K562 (cell line): ENCODE results near the gene MEIG1. TPM values are rescaled to one million over a fixed set of nuclear protein-coding genes. Genes with fewer than 3 reads are reported as not detected.
A peak's percentile ranks its signal among the peaks of the same experiment; 100 is the strongest.

Experiments
- ARNT ChIP-seq, 2 experiments: fragments of 450-650 bp; IDR thresholded peaks; 2 replicates each; pipeline ENCODE4 v1.6.1; 2016; ENCODE audit warnings: mild to moderate bottlenecking in 1 of 2
- BRD9 ChIP-seq: fragments of 450-650 bp; IDR thresholded peaks from 2 replicates; pipeline ENCODE4 v1.6.1; 2018; ENCODE audit warnings: low read depth; ENCODE audit not compliant: partially characterized antibody
- C11orf30 ChIP-seq: fragments of 450-650 bp; IDR thresholded peaks from 2 replicates; pipeline ENCODE4 v1.6.1; 2016; ENCODE audit warnings: low read depth, mild to moderate bottlenecking
- CBX3 ChIP-seq, 2 experiments: IDR thresholded peaks; 1 replicate in 1 of 2; 2 replicates in 1 of 2; pipeline ENCODE4 v1.6.1; 2012; ENCODE audit warnings: inconsistent platforms in 2 of 2, low read length in 2 of 2, borderline replicate concordance in 1 of 2, control low read depth in 1 of 2
- ELK1 ChIP-seq: sonication (generic); formaldehyde crosslinking; IDR thresholded peaks from 2 replicates; pipeline ENCODE4 v1.8.1; 2022; ENCODE audit warnings: missing genetic modification reagents
- GTF2A2 ChIP-seq: IDR thresholded peaks from 2 replicates; pipeline ENCODE4 v1.6.1; 2016; ENCODE audit warnings: mild to moderate bottlenecking, missing genetic modification characterization, missing compliant biosample characterization
- KDM5B ChIP-seq: fragments of 200-600 bp; sonication (generic); IDR thresholded peaks from 2 replicates; pipeline ENCODE4 v1.6.1; 2012; ENCODE audit warnings: low read depth, mild to moderate bottlenecking, moderate library complexity, low read length, control low read depth, inconsistent platforms; ENCODE audit not compliant: insufficient replicate concordance
- KLF13 ChIP-seq: fragments of 450-650 bp; IDR thresholded peaks from 2 replicates; pipeline ENCODE4 v1.6.1; 2016; ENCODE audit warnings: missing genetic modification characterization, low read depth, mild to moderate bottlenecking, missing compliant biosample characterization, moderate library complexity, borderline replicate concordance
- MXI1 ChIP-seq: IDR thresholded peaks from 2 replicates; pipeline ENCODE4 v1.6.1; 2011; ENCODE audit warnings: low read depth, mild to moderate bottlenecking, improper control_type of control experiment, low read length
- PHF8 ChIP-seq: fragments of 200-600 bp; sonication (generic); IDR thresholded peaks from 2 replicates; pipeline ENCODE4 v1.6.1; 2012; ENCODE audit warnings: mixed run types, mild to moderate bottlenecking, inconsistent platforms, low read length, moderate library complexity, borderline replicate concordance
- POLR2B ChIP-seq: fragments of 450-650 bp; IDR thresholded peaks from 2 replicates; pipeline ENCODE4 v1.6.1; 2018; ENCODE audit warnings: low read depth; ENCODE audit not compliant: partially characterized antibody
- ZBTB11 ChIP-seq, 3 experiments: fragments of 200-800 bp in 1 of 3; fragments of 250-450 bp in 1 of 3; fragments of 450-650 bp in 1 of 3; sonication (Bioruptor Pico) in 1 of 3; sonication (Bioruptor generic) in 1 of 3; formaldehyde crosslinking in 1 of 3; IDR thresholded peaks; 2 replicates each; pipeline versions ENCODE4 v1.6.1 to v1.8.0; 2016 to 2022; ENCODE audit warnings: mild to moderate bottlenecking in 2 of 3, missing genetic modification characterization in 2 of 3, missing compliant biosample characterization in 1 of 3, moderate library complexity in 1 of 3
- ZHX1 ChIP-seq: fragments of 150-350 bp; conservative IDR thresholded peaks from 2 replicates; pipeline ENCODE4 v1.6.1; 2014; ENCODE audit warnings: low read length
- ZNF12 ChIP-seq: sonication (generic); formaldehyde crosslinking; IDR thresholded peaks from 2 replicates; pipeline ENCODE4 v1.4.0; 2020; ENCODE audit warnings: mild to moderate bottlenecking, missing genetic modification reagents
- ZNF431 ChIP-seq: sonication (generic); formaldehyde crosslinking; IDR thresholded peaks from 2 replicates; pipeline ENCODE4 v1.8.0; 2022; ENCODE audit warnings: mild to moderate bottlenecking, missing genetic modification reagents
- ZNF668 ChIP-seq: fragments of 250-450 bp; sonication (Bioruptor Pico); IDR thresholded peaks from 2 replicates; pipeline ENCODE4 v1.8.0; 2022; ENCODE audit warnings: mild to moderate bottlenecking, inconsistent platforms
- polyA plus RNA-seq, 8 experiments: library from polyadenylated mRNA; depleted of rRNA in 4 of 8; stranded (reverse) in 5 of 8; unstranded in 3 of 8; fragments of >200 nt; fragmentation: Nextera tagmentation in 2 of 8; fragmentation: Illumina TruSeq in 1 of 8; extraction: Ambion mirVana in 2 of 8; extraction: Trizol in 1 of 8; gene quantifications; 2 replicates each; pipeline versions ENCODE4 v1.2.1 to v1.2.3, GENCODE V29; 2011 to 2014; ENCODE audit warnings: inconsistent platforms in 1 of 8, missing spikeins in 1 of 8
- total RNA-seq, 7 experiments: library from RNA; depleted of rRNA in 6 of 7; stranded (reverse); fragments of >200 nt in 6 of 7; fragmentation: Illumina TruSeq in 2 of 7; extraction: Trizol in 2 of 7; gene quantifications; 2 replicates each; pipeline versions ENCODE4 v1.2.1 to v1.2.3, GENCODE V29; 2011 to 2021; ENCODE audit warnings: low replicate concordance in 1 of 7
- TF ChIP-seq, protein P1 (sequence below): fragments of 450-650 bp; IDR thresholded peaks from 2 replicates; pipeline ENCODE4 v1.6.1; 2014; ENCODE audit warnings: low read depth, mild to moderate bottlenecking, moderate library complexity, borderline replicate concordance

The MEIG1 gene
- total and polyA plus RNA-seq, 9 of the 15 experiments (the other 6 are each of a cell fraction or from before 2014, with no cell fraction given), result 0.19 to 1.7 (median 0.54) TPM; not detected in 3

DNA sequence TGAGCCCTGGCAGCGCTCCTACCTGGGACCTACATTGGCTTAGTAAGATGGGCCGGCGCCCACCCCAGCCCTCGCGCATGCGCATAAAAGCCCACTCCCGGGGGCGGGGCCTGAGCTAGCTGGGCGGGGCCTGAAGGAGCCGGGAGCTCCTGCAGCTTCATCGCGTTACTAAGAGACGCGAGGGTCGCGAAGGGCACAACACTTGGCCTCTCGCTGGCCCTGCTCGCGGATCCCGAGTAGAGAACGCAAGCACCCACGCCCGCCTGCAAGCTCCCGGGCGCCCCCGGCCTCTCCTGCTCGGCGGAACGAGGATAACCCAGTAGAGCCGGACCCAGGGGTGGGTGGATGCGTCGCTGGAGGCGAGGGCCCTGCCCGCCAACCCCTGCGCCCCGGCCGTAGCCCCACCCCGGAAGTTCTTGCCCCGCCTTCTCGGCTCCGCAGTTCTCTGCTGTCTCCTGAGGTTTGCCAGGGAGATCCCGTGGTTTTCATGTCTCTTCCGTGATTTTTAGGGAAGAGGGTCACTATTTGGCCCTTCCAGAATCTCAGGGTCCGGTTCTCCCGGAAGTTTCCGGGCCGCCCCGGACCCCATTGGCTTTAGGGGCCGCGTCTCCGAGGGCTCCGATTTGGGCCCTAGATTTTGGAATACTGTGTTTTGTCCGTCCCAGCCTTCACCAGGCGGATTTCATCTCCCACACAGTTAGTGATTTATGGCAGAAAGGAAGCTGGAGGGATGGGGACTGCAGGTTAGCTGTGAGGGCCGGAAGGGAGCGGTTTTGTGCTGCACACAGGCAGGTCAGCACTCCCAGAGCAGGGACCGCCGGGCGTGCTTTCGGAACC lies at the start of gene MEIG1 (continued):
- 0 out of 2 replicates have a peak, but pooled peaks have one; percentile 13 for TF ChIP-seq MXI1
- TF ChIP-seq KDM5B, result peak; percentile 87
- 0 out of 2 replicates have a peak, but pooled peaks have one; percentile 16 for TF ChIP-seq KLF13 (tag)
- no peak for TF ChIP-seq ZNF431 (CRISPR knock-in tag)
- no peak for TF ChIP-seq ZHX1
- peak; percentile 86 for TF ChIP-seq C11orf30
- TF ChIP-seq ZNF668, result no peak
- peak; percentile 47 for TF ChIP-seq POLR2B
- peak; percentile 75; the same call in 1 of the 2 replicates for TF ChIP-seq PHF8
- TF ChIP-seq ZNF12, result no peak
- peak; percentile 88 for TF ChIP-seq BRD9
- peak; percentile 67 for TF ChIP-seq GTF2A2
- TF ChIP-seq CBX3 (IDR thresholded peaks at IDR 0.05; ENCODE audit: borderline replicate concordance in 1 of 2, low read length in 2 of 2), result peak in 1 of 2 experiments; percentile 56; a peak in 1 of 3 replicates
- TF ChIP-seq, protein P1, sequence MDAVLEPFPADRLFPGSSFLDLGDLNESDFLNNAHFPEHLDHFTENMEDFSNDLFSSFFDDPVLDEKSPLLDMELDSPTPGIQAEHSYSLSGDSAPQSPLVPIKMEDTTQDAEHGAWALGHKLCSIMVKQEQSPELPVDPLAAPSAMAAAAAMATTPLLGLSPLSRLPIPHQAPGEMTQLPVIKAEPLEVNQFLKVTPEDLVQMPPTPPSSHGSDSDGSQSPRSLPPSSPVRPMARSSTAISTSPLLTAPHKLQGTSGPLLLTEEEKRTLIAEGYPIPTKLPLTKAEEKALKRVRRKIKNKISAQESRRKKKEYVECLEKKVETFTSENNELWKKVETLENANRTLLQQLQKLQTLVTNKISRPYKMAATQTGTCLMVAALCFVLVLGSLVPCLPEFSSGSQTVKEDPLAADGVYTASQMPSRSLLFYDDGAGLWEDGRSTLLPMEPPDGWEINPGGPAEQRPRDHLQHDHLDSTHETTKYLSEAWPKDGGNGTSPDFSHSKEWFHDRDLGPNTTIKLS, result peak; percentile 65; the same call in 1 of the 2 replicates
- TF ChIP-seq ZBTB11 (CRISPR knock-in tag; IDR thresholded peaks at IDR 0.05), result peak; percentile 93 to 99 (median 97); a peak in 5 of 6 replicates
- peak in 1 of 2 experiments; percentile 61; a peak in 2 of 4 replicates for TF ChIP-seq ARNT (IDR thresholded peaks at IDR 0.05)
- TF ChIP-seq ELK1 (CRISPR knock-in tag), result no peak
